ENCODE results near the gene SLC6A19. TPM values are rescaled to one million over a fixed set of nuclear protein-coding genes. Genes with fewer than 3 reads are reported as not detected.

SLC6A19 gene
- total RNA-seq, 4 donors from 2014 or later, result not detected

GRCh38 chr5:1167728-1168709 is 33.4 kb upstream of the SLC6A19 start:
- TF ChIP-seq, protein P1, sequence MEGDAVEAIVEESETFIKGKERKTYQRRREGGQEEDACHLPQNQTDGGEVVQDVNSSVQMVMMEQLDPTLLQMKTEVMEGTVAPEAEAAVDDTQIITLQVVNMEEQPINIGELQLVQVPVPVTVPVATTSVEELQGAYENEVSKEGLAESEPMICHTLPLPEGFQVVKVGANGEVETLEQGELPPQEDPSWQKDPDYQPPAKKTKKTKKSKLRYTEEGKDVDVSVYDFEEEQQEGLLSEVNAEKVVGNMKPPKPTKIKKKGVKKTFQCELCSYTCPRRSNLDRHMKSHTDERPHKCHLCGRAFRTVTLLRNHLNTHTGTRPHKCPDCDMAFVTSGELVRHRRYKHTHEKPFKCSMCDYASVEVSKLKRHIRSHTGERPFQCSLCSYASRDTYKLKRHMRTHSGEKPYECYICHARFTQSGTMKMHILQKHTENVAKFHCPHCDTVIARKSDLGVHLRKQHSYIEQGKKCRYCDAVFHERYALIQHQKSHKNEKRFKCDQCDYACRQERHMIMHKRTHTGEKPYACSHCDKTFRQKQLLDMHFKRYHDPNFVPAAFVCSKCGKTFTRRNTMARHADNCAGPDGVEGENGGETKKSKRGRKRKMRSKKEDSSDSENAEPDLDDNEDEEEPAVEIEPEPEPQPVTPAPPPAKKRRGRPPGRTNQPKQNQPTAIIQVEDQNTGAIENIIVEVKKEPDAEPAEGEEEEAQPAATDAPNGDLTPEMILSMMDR (IDR thresholded peaks at IDR 0.05; ENCODE audit: low read depth), result no peak

- TF ChIP-seq, protein P1 (IDR thresholded peaks at IDR 0.05; ENCODE audit: low read depth), result no peak
Observed at GRCh38 chr5:1168796-1169195, 32.6 kb upstream of the SLC6A19 start.

GRCh38 chr5:1169211-1170115 is 31.9 kb upstream of the SLC6A19 start:
- TF ChIP-seq, protein P1 (IDR thresholded peaks at IDR 0.05; ENCODE audit: low read depth), result no peak

DNA sequence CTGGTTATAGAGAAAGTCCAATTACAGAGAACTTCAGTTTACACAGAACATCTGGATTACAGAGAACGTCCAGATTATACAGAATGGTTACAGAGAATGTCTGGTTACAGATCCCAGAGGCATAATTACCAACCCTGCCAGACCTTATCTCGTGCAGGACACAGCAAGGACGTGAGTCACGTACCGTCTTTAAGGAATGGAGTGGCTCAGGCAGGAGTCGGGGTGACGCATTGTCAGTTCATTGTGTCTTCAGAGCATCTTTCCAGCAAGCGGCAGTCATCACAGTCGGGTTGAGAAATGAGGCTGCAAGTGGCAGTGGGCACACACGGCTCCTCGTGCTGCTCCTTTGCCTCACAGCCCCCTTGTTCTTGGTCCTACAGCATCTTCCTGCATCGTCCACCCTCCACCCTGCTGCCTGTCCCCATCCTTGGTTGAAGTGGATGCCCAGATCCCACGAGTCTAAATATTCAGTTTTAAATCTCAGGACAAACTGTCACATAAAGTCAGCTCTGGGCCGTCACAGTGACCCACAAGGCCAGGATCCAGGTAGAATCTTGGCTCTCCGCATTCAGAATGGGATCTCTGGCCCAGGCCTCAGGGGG is 30.0 kb upstream of the SLC6A19 start:
- TF ChIP-seq, protein P1 (IDR thresholded peaks at IDR 0.05; ENCODE audit: low read depth), result no peak

DNA sequence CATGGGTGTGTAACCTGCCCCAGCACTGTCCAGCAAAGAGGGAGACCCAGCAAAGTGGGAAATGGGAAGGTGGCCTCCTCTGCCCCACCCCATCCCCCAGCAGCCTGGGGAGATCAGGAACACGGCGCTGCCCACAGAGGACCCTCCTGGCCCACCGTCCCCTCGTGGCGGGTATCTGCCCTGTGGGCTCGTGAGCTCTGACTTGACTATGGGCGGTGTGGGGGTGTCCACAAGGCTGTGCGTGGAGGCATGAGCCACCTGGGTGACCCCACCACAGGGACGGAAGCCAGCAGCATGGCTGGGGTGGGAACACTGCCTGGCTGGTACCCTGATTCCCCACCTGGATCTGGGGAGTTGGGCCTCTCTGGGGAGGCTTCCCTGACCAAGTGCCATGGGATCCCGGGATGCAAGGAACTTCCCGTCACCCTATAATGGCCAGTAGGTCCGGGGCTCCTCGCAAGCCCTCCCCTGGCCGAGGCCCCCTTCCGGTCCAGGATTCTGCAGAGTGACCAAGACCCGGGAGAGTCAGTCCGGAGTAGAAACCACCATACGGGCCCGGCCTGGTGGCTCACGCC is 29.3 kb upstream of the SLC6A19 start:
- TF ChIP-seq, protein P1 (IDR thresholded peaks at IDR 0.05; ENCODE audit: low read depth), result no peak

- TF ChIP-seq, protein P1 (IDR thresholded peaks at IDR 0.05; ENCODE audit: low read depth), result no peak
Observed at GRCh38 chr5:1172670-1173404, 28.6 kb upstream of the SLC6A19 start.
